NT2/D1 (cell line): Measurements from ENCODE around the gene LARP1.
"Not testable (repeated sequence)": the region's sequence is repeated elsewhere in the genome, so short reads cannot be mapped to it uniquely, and the experiment has no call there.

Experiments
- DNase-seq: peaks from one replicate; pipeline ENCODE4 v3.0.0-alpha.2; 2011; ENCODE audit warnings: low read depth, low spot score
- H3K27me3 ChIP-seq: 2 replicates; pipeline ENCODE4 v1.6.0; 2011; ENCODE audit warnings: mild to moderate bottlenecking; ENCODE audit not compliant: insufficient read length, insufficient read depth
- H3K36me3 ChIP-seq: 2 replicates; pipeline ENCODE4 v1.6.1; 2011; ENCODE audit warnings: mild to moderate bottlenecking, low read length, mixed read lengths; ENCODE audit not compliant: insufficient read depth, insufficient read length
- H3K4me1 ChIP-seq: 2 replicates; pipeline ENCODE4 v1.5.1; 2011; ENCODE audit not compliant: insufficient read depth, insufficient read length
- H3K4me3 ChIP-seq: 2 replicates; pipeline ENCODE4 v1.5.1; 2011; ENCODE audit warnings: low read depth; ENCODE audit not compliant: insufficient read length
- H3K9ac ChIP-seq: 2 replicates; pipeline ENCODE4 v1.6.0; 2011; ENCODE audit warnings: low read depth; ENCODE audit not compliant: insufficient read length
- H3K9me3 ChIP-seq: 2 replicates; pipeline ENCODE4 v1.5.1; 2011; ENCODE audit warnings: mild to moderate bottlenecking, low read length; ENCODE audit not compliant: insufficient read depth
- SUZ12 ChIP-seq: IDR thresholded peaks from 2 replicates; pipeline ENCODE4 v1.6.1; 2011; ENCODE audit not compliant: insufficient read length, insufficient read depth; ENCODE audit errors: extremely low read depth
- YY1 ChIP-seq: IDR thresholded peaks from 2 replicates; pipeline ENCODE4 v1.6.1; 2011; ENCODE audit not compliant: insufficient read length, insufficient read depth
- ZNF274 ChIP-seq: IDR thresholded peaks from 2 replicates; pipeline ENCODE4 v1.6.1; 2011; ENCODE audit warnings: mild to moderate bottlenecking, low read depth, low read length

Gene LARP1

GRCh38 chr5:154831451-154831850 lies 76.3 kb downstream of the LARP1 start:
- DNase-seq = no peak
- Histone ChIP-seq H3K9me3 (no peaks in the 10 kb centered on the region), H3K9ac (no peak overlapping the region), H3K27me3 (no peaks in the 10 kb centered on the region), H3K36me3 (peaks cover 23% of the 10 kb centered on the region), H3K4me1 (no peaks in the 10 kb centered on the region), H3K4me3 (no peak overlapping the region)
- no peak for TF ChIP-seq YY1

DNA sequence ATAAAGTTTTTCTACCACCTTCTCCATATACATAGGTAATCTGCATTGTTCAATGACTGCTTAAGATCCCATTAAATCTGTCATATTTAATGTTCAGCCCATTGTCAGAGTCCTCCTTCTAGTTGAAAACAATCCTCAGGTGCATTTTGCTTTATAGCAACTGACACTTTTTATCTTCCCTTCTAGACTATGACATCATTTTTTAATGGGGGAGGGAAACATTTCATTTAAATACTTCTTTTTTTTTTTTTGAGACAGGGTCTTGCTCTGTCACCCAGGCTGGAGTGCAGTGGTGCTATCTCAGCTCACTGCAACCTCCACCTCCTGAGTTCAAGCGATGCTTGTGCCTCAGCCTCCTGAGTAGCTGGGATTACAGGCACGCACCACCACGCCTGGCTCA lies 77.6 kb downstream of the LARP1 start:
- not testable (repeated sequence) for DNase-seq, H3K9me3 ChIP-seq, H3K4me3 ChIP-seq, H3K27me3 ChIP-seq, H3K9ac ChIP-seq, H3K4me1 ChIP-seq
- H3K36me3 ChIP-seq = peaks cover 23% of the 10 kb centered on the region

DNA sequence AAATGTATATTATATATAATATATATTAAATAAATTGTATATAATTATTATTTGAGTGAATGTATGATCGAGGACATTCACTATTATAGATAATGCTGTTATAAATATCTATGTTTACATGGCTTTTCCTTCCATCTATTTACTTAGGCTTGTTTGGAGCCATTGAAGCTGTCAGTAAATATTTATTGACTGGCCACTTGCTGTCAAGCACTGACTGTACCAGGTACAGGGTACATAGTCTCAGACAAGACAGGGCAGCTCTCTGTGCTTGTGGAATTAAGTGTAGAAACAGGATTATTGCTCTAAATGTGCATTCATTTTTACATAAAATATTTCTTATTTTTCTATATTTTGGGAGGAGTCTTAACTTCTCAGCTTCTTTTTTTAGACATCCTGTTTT lies 78.9 kb downstream of the LARP1 start:
- TF ChIP-seq YY1 = no peak
- no peak for TF ChIP-seq ZNF274
- no peak for TF ChIP-seq SUZ12
- peaks cover 20% of the 10 kb centered on the region for H3K36me3 ChIP-seq
- no peak for DNase-seq

DNA sequence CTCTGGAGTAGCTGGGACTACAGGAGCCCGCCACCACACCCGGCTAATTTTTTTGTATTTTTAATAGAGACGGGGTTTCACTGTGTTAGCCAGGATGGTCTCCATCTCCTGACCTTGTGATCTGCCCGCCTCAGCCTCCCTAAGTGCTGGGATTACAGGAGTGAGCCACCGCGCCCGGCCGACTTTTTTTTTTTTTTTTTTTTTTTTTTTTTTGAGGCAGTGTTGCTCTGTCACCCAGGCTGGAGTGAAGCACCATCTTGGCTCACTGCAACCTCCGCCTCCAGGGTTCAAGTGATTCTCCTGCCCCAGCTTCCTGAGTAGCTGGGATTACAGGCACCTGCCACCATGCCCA lies 80.5 kb downstream of the LARP1 start:
- not testable (repeated sequence) for H3K4me1 ChIP-seq, DNase-seq, H3K4me3 ChIP-seq, H3K9ac ChIP-seq, H3K9me3 ChIP-seq, H3K27me3 ChIP-seq
- H3K36me3 ChIP-seq = peaks cover 11% of the 10 kb centered on the region

More for the DNA sequence above, 78.9 kb downstream of the LARP1 start:
- Histone ChIP-seq H3K9me3 (no peaks in the 10 kb centered on the region), H3K9ac (no peak overlapping the region), H3K4me3 (no peak overlapping the region), H3K27me3 (no peaks in the 10 kb centered on the region), H3K4me1 (no peaks in the 10 kb centered on the region)

- no peaks in the 10 kb centered on the region for H3K27me3 ChIP-seq
- H3K36me3 ChIP-seq = peaks cover 9% of the 10 kb centered on the region
- no peaks in the 10 kb centered on the region for H3K9me3 ChIP-seq
- H3K9ac ChIP-seq = no peak overlapping the region
- H3K4me1 ChIP-seq = peaks cover 3% of the 10 kb centered on the region
- H3K4me3 ChIP-seq = no peak overlapping the region
- no peak for DNase-seq
- TF ChIP-seq ZNF274 = no peak
- no peak for TF ChIP-seq YY1
- no peak for TF ChIP-seq SUZ12
Observed at GRCh38 chr5:154836225-154836624, 81.0 kb downstream of the LARP1 start.

DNA sequence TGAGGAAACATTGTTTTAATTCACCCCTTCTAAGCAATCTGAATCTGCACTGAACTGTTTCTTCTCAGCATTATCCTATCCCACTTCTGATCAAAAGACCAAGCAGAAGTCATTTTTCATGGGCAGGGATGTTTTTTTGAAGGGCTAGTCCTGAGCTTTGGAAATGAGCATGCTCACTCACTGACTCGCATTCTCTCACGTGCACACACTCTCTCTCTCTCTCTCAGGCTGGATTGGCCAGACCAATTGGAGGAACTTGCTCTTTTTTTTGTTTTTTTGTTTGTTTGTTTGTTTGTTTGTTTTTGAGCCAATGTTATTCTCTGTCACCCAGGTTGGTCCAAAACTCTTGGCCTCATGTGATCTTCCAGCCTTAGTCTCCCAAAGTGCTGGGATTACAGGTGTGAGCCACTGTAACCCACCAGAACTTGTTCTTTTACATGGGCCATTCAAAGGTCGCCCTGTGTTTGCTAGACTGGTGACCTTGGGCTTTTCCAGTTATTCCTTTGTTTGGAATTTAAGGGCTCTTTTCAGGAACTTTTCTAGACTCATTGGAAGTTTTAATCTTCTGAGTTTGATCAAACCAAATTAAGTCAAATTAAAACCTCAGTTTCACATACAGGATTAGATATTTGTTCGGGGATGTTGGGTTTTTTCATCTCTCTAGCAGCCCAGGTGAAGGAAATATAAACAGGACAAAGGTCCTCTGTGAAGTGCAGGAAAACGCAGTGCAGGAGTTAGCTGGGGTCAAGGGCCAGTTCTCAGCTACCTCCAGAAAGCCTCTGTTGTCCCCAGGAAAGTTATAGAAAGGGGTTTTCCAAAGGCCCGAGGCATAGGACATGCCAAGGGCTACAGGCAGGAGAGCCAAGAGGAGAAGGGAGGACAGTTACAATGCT lies 82.1 kb downstream of the LARP1 start:
- Histone ChIP-seq H3K4me1 (peaks cover 3% of the 10 kb centered on the region), H3K4me3 (no peak overlapping the region), H3K27me3 (no peaks in the 10 kb centered on the region), H3K36me3 (peaks cover 3% of the 10 kb centered on the region), H3K9me3 (no peaks in the 10 kb centered on the region), H3K9ac (no peak overlapping the region)
- TF ChIP-seq YY1 = no peak
- TF ChIP-seq ZNF274 = no peak
- no peak for TF ChIP-seq SUZ12
- no peak for DNase-seq

DNA sequence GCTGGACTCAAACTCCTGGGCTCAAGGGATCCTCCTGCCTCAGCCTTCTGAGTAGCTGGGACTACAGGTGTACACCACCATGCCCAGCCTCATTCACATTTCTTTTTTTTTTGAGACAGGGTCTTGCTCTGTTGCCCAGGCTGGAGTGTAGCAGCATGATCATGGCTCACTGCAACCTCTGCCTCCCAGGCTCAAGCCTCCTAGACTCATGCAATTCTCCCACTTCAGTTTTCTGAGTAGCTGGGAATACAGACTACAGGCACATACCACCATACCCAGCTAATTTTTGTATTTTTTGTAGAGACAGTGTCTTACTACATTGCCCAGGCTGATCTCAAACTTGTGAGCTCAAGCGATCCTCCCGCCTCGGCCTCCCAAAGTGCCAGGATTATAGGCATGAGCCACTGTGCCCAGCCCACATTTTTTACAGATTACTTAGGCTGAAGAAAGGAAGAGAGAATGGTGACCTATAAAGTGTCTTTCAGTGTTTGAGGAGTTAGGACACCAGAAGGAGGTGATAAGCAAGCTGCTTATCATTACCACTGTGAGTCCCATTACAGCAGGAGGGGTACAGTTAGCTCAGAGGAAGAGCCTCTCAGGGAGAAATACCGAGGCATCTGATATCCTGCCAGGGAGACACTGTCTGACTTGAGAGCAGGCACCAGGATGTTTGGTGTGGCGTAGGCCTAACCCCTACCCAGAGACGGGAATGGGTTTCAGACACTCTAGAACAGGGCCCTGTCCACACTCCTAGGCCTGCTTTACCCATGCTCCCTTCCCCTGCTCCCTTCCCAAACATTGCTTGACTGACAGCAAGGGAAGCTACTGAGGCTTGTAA lies 85.5 kb downstream of the LARP1 start:
- no peak for TF ChIP-seq YY1
- TF ChIP-seq SUZ12 = no peak
- no peak for TF ChIP-seq ZNF274
- Histone ChIP-seq H3K9ac (no peak overlapping the region), H3K9me3 (no peaks in the 10 kb centered on the region), H3K27me3 (no peaks in the 10 kb centered on the region), H3K4me3 (no peak overlapping the region), H3K36me3 (peaks cover 3% of the 10 kb centered on the region), H3K4me1 (peaks cover 3% of the 10 kb centered on the region)
- no peak for DNase-seq
